Activated gamma-delta T cell treated with Interleukin-2 at 50 U/mL for 16 hours (primary cell): ENCODE measurements around the gene RALGPS1.

Source experiments
- DNase-seq: peaks from one replicate; pipeline ENCODE4 v3.0.0-alpha.2; 2020

The RALGPS1 gene, protein sequence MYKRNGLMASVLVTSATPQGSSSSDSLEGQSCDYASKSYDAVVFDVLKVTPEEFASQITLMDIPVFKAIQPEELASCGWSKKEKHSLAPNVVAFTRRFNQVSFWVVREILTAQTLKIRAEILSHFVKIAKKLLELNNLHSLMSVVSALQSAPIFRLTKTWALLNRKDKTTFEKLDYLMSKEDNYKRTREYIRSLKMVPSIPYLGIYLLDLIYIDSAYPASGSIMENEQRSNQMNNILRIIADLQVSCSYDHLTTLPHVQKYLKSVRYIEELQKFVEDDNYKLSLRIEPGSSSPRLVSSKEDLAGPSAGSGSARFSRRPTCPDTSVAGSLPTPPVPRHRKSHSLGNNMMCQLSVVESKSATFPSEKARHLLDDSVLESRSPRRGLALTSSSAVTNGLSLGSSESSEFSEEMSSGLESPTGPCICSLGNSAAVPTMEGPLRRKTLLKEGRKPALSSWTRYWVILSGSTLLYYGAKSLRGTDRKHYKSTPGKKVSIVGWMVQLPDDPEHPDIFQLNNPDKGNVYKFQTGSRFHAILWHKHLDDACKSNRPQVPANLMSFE

DNA sequence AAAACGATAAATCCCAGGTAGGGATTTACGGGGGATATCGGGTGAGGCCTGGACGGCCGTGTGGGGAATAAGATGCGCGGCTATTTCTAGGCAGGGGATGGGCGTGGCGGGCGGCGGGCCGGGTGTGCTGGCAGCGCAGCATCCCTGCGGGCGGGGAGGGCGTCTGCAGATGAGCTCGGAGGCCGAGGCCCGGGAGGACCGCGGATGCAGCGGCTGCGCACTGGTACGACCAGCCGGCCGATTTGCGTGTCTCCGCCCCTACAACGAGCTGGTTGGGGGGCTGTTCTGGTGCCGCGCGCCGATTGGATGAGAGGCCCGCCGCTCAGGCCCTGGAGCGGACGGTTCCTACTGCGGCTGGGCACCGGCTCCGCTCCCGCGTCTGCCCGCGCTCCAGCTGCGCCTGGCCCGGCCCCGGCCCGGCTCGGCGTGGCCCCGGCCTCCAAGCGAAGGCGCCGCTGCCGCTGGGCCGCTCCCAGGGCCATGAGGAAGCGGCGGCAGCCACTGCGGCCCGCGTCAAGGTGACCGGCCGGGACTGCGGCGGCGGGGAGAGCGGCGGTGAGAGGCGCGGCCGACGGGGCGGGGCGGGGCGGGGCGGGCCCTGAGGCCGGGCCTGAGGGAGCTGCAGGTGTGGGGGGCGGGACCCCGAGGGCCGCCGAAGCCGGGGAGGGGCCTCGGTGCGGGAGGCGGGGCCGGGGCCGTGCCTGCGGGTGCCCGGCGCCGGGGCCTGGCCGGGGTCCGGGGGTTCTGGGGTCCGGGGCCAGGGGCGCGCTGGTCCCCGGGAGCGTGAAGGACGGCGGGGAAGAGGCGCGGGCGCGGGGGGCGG lies at the start of gene RALGPS1:
Gene RALGPS1, plus strand, starts transcription at position 325 of the 823 bp plus-strand sequence. CDS start 47,508 bp downstream, outside the sequence.
- DNase-seq, result peak; percentile 89

DNA sequence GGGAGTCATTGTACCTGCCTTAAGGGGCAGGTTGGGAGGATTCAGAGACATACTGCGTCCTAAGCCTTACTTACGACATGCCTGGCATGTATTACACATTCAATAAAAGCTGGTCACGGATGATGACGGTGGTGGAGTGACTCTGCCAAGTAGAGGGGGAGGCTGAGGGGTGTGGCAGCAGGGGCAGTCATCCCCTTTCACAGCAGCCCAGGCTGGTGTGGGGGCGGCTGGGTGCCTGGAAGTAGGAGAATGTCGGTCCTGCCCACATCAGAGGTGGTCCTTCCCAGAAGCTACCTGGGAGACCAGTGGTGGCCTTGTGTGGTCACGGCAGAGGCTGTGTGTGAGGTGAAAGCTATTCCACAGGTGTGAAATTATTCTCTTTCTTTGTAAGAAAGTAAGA lies 45.2 kb upstream of the RALGPS1 start:
- DNase-seq, result no peak

DNA sequence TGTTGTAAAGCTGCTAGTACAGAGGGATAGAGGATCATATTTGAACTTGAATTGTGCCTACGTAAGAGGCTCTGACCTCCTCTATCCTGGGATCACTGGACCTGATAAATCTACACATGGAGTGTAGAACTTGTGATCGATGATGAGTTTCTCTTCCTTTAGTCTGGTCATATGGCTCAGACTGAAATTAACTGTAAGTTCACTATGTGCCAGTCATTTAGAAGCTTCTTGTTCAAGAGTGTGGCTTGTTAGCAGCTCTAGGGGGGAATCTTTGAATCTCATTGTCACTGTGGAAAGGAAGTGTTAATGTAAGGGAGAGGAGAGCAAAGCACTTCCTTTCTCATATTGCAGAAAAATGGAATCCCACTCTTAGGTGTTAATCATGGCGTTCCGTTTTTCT lies 42.1 kb upstream of the RALGPS1 start:
- no peak for DNase-seq

DNA sequence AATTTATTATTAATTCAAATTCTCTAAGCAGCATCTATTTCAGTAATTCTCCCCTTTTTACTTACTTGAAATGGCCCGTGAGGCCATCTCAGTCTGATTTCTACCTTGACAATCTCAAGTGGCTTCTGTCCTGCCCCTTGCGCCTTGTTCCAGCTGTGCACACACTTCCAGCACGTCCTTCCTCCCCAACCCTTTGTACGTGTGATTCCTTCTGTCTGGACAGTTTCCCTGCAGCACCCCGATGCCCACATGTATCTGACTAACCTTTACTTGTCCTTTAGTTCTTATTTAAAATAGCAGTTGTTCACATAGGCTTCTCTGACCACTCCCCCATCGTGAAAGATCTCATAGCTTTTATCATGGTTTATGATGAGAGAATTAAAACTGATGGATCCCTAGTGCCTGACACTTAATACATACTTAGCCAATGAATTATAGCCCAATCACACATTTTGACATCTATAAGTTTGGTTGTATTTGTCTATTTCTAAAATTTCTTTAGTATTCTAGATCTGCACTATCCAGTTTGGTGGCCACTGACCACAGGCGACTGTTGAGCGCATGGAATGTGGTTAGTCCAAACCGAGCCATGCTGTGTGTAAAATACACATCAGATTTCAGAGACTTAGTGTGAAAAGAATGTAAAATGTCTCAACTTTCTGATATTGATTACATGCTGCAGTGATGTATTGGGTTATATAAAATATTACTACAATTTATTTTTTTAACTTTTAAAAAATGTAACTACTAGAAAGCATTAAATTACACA lies 39.9 kb upstream of the RALGPS1 start:
- DNase-seq, result no peak

DNA sequence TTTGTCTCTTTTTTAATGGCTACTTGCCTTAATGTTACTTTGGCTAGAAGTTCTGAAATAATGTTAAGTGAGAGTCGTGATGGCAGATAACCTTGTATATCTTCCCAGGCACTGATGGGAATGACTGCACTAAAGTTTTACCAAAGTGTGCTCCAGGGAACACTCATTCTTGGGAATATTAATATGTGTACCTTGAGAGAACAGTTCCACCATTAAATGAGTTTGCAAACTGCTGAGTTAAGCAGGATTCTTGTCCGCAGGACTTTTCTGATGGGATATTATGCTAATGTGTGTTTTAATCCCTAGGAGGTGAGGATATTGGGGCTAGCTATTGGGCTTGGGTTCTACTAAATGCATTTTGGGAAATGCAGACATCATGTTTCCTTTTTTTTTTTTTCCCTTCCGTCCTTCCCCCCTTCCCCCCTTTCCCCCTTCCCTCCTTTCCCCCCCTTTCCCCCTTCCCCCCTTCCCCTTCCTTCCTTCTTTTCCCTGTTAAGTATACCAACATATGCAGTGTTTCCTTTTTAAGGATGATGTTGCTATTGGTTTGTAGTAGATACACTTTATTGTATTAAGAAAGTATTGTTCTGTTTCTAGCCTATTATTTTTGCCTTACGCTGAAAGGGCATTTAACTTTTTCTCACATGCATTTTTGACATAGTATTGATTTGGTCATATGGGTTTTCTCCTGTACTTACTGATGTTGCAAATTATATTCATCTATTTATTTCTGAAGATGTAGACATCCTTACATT lies 38.6 kb upstream of the RALGPS1 start:
- DNase-seq, result no peak

DNA sequence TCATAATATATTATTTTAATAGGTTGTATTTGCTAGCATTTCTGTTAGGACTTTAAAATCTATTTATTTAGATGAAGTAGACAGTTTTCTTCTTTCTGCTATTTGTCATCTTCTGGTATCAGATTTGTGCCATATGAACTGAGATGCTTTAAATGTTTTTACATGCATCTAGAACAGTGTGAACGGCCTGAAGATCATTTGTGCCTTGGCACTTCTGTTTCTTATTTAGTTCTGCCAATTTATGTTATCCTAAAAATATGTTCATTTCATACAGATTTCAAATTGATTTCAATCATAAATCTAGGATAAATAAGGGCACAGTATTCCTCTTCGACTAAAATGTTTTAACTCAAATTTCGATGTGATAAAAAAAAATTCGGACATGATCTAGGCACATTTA lies 38.1 kb upstream of the RALGPS1 start:
- DNase-seq, result no peak

DNA sequence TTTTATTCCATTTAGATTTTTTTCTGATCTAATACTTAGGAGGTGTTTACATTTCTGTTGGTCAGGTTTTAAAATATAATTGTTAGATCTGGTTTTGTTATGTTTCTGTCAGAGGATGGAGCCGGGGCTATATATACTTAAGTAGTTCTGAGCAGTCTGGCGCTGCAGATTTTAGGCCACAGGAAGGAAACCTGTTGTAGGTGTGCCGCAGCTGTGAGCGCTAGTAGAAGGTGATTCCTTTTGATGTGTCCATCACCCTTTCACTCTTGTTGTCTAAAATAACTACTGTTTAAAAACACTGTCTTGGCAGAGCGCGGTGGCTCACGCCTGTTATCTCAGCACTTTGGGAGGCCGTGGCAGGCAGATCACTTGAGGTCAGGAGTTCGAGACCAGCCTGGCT lies 37.2 kb upstream of the RALGPS1 start:
- peak; percentile 35 for DNase-seq

DNA sequence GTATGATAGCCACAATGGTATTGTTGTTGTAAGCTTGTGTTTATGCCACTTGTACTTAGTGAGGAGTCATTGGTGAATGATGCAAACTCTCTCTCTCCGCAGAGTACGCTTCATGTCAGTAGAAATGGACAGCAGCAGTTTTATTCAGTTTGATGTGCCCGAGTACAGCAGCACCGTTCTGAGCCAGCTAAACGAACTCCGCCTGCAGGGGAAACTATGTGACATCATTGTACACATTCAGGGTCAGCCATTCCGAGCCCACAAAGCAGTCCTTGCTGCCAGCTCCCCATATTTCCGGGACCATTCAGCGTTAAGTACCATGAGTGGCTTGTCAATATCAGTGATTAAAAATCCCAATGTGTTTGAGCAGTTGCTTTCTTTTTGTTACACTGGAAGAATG lies 35.3 kb upstream of the RALGPS1 start:
- DNase-seq, result no peak

DNA sequence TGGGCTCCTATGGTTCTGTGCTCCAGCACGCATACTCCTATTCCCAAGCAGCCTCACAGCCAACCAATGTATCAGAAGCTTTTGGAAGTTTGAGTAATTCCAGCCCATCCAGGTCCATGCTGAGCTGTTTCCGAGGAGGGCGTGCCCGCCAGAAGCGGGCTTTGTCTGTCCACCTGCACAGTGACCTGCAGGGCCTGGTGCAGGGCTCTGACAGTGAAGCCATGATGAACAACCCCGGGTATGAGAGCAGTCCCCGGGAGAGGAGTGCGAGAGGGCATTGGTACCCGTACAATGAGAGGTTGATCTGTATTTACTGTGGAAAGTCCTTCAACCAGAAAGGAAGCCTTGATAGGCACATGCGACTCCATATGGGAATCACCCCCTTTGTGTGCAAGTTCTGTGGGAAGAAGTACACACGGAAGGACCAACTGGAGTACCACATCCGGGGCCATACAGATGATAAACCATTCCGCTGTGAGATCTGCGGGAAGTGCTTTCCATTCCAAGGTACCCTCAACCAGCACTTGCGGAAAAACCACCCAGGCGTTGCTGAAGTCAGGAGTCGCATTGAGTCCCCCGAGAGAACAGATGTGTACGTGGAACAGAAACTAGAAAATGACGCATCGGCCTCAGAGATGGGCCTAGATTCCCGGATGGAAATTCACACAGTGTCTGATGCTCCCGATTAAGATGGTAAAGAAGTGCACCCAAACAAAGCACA lies 34.2 kb upstream of the RALGPS1 start:
- no peak for DNase-seq

DNA sequence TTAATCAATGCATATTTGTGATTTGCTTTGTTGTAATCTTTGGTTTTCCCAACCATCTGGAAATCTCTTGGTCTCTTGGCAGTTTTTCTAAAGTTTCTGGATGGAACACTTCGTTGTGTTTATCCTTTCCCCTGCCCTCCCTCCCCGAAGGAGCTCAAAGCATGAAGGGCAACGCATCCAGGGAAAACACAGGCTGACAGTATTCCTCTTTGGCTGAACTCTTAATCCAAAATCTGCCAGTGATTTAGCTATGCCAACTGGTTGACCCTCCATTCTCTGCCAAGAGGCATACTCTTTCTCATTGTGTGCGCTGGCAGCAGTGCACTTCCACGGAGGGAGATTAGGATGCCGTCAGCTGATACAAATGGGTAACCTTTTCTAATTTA lies 33.6 kb upstream of the RALGPS1 start:
- no peak for DNase-seq

DNA sequence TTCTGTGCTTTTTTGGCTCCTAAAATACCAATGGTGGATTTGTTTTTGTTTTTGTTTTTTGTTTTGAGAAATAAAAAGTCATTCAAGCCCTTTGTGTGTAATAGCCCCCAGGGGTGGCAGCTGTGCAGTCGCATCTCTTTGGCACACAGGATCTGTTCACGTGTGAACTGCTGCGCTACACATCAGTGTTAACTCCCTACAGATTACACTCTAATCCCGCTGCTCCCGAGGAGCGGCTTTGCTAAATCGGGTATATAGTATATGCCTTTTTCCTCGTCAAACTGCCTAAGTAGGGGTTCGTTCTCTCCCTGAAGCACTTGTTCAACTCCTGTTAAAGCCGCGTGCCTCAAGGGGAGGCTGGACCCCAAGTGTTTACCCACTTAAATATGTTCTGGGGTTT lies 31.8 kb upstream of the RALGPS1 start:
- DNase-seq, result no peak

DNA sequence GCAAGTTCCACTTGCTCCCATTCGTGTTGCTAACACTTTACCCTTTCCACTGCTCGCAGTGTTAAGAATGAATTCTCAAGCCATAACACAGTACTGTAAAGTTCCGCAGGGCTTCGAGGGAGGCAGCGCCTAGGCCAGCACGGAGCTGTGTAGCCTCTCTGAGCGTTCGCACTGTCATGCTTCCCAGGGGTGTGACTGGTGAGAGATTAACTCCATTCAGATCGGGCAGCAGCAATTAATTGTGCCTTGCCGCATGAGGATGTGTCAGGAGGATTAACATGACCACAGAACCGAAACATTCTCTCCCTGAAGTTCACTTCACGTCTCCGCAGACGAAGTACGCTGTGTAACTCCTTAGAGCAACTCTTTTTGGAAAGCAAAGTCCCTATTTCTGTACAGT lies 30.9 kb upstream of the RALGPS1 start:
- no peak for DNase-seq

DNA sequence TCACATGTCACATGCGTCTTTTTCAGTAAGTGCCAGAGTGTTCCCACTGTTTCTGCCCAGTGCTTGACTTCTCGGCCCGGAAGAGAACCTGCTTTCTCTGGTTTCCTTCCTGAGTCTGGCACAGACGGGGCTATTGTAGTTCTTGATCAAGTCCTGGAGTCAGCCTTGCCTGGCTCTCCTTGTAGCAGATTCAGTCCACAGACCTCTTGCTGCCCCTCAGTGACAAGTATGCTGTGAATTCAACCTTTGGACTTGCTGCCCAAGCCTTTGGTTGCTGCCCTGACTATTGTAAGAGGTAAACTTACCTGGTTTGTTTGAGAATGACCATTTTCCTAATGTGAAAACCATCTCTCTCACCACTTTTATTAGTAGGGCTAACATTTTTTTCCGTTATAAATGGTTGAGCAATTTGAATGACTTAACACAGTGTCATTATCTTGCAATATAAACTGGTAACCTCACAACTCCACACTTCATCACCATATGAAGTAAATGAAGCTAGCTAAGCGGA lies 29.4 kb upstream of the RALGPS1 start:
- DNase-seq, result no peak

DNA sequence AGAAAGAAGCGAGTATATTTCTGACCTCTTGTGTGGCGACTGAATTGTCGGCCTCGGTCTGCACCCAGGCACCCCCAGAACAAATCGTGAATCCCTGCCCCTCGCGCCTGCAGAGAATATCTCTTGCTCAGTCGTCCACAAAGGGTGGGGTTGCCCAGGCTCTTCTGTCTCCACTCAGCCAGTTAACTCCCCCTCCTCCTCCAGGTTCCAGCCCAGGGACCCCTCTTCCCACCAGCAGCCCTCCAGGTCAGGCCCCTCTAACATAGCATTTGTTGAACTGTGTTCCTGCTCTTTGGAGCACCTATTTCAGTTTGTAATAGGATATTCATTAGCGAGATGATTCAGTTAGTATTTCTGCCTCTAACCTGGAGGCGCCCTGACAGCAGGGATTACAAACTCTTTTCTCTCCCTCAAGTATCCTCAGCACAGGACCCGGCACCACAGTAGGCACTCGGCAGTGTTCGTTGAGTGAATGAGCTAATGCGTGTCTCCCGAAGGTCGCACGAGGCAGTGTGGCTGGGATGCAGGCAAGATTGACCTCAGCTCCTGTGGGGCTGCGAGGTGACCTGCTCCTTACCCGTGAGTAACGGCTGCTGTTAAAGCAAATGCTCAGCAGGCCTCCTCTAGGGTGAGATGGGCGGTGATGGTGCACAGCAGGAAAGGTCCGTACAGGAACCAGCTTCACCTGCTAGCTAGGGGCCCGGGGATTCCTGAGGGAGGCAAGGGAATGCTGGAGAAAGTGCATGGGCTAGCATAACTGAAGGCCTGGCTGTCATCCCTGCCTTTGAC lies 28.4 kb upstream of the RALGPS1 start:
- no peak for DNase-seq

DNA sequence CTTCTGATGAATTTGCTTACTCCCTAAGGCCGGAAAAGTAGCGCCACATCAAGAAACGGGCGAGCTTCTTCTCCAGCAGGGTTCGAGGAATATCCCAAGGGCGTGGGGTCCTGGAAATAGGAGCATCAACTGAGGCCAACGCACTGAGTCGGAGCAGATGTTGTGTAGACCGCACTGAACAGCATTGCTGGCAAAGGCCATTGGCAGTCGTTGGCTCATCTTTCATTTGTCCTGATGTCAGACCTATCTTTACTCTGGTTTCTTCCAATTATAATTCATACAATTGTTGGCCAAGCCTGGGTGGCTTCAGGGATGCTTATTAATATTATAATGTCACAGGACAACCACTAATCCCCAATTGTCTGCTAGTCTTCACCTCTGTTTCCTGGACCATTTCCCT lies 27.7 kb upstream of the RALGPS1 start:
- DNase-seq, result no peak

DNA sequence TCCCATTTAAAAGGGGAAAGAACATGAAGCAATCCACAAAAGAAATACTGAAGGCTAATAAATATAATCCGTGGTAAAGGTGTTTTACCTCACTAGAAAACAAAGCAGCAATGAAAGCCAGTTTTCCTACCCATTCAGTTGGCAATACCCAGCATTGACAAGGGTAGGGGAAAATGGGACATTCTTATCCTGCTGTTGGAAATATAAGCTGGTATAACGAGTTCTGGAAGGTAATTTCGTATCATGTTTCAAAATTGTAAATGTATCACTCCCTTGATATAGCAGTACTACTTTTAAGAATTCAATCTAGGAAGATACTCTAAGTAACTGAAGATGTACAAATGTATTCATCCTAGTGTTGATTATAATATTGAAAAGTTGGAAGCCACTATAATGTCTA lies 22.9 kb upstream of the RALGPS1 start:
- no peak for DNase-seq

DNA sequence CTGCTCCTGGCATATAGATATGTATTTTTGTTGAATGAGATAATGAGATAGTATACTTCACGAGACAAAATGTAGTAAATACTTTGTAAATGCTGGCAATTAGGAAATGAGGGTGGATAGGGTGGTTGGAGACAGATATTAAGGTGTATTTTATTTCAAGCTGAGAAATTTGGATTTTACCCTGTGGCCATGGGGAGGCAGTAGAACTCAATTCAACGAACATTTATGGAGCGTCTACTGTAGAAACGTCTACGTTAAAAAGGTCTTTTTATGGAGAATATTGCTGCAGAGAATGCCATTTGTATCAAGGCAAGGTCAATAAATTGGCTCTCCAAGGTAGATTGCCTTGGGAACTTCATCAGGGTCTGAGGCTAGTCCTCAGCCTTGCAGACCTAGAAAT lies 21.5 kb upstream of the RALGPS1 start:
- DNase-seq, result no peak

DNA sequence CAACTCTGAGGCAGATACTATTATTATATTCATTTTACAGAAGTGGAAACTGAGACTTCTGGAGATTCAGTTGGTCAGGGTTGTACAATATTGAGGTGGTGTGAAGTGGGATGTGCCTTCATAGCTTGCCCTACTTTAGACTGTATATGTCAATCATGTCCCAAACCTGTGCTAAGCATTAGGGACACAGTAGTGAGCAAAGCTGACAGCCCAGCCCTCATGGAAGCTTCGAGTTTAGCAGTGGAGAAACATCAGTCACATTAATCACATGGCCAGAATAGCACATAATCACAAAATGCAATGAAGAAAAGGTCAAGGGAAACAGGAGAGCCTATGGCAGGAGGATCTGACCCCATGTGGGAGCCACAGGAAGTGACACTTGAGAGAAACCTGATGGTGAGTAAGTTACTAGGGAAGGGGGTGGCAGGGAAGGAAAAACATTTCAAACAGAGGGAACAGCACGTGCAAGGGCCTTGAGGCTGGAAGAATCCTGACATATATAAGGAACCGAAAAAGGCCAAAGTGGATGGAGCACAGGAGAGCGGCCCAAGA lies 20.5 kb upstream of the RALGPS1 start:
- DNase-seq, result no peak

DNA sequence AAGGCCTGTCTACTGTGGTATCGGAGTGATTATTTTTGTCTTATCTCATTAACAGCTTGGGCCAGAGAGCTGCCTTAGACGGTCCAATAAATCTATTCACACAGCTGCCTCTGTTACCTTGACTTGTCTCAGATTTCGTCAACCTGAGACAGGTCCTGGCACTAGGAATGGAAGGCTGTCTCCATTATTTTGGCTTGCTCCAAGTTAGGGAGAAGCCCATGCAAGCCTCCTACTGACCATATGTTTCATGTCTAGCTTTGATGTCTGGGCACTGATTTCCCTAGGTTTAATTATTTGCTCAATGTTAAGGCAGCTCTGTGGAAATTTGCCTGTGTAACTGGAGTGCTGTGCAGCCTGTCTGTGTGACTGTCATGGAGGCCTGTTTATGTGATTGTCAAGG lies 12.4 kb upstream of the RALGPS1 start:
- no peak for DNase-seq

DNA sequence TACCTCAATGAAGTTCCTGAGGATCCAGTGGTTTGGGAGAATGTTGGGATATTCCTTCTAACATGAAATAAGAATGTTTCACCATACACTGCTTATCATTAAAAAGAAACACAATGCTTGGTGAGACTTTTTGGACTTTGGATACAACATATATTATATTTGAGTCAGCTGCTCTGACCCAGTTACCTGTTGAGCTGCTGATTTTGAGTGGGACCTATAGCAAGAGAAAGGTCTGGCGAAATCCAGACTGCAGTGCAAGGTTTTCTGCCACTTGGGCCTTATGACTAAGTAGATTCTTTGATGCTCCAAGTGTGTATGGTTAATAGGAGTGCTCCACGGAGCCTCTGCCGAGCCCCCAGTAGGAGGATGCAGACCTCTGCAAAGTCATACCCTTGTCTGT lies 10.0 kb upstream of the RALGPS1 start:
- no peak for DNase-seq
